Parietal lobe (tissue), 1 donor: ENCODE data around the gene GRB10. TPM values are rescaled to one million over a fixed set of nuclear protein-coding genes. Genes with fewer than 3 reads are reported as not detected.

Experiments used
- total RNA-seq: library from RNA; depleted of rRNA; stranded (reverse); fragments of >200 nt; gene quantifications from one replicate; pipeline ENCODE4 v1.2.3, GENCODE V29; 2014

The GRB10 gene
- 112 TPM for total RNA-seq

DNA sequence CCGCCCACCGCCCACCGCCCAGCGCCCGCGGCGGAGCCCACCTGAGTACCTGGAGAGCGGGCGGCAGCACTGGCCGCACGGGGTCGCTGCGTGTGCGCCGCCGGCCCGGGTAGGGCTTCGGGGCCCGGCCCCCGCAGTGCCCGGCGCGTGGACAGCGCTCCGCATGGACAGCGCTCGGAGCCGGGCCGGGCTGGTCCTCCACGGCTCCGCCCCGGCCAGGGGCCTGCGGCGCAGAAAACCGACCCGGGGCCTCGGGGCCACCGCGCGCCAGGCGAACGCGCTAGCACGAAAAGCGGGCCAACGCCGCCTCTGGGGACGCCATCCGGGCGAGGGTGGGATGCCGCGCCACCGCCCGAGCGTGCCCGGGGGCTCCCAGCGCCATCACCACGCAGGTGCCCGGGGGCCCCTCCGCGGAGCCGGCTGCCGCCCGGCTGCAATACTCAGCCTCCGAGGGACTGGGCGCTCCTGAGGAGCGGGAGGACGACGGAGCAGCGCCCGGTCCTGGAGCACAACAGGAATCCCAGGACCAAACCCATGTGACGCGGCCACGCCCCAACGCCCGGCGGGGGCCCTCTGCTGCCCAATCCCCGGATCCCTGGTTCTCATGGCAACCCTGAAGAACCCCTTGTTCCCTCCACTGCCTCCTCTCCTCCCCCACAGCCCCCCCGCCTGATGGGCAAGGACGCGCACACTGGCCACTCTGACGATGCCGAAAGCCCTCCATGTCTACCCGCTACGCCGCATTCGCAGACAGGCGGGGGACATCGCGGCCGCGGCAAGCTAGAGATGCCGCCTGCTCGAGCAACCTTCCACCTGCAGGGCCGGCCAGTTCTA, at the start of gene GRB10:
Gene GRB10 (minus strand): TSS at position 522 of the 834 bp plus-strand sequence. CDS start 50,574 bp downstream, outside the sequence.

GRCh38 chr7:50564640-50565558, 217.8 kb downstream of the GRB10 start, which contains the start of gene DDC:
DDC (minus strand) TSS chr7:50565405; CDS start chr7:50544085, 21,320 bp downstream.

Other genes with a start within 250 kb of the GRB10 start
- not detected for gene DDC, start 217.5 kb downstream of the GRB10 start, total RNA-seq